ENCODE measurements around the gene NUDC.
A peak's percentile ranks its signal among the peaks of the same experiment; 100 is the strongest.

NUDC gene

DNA sequence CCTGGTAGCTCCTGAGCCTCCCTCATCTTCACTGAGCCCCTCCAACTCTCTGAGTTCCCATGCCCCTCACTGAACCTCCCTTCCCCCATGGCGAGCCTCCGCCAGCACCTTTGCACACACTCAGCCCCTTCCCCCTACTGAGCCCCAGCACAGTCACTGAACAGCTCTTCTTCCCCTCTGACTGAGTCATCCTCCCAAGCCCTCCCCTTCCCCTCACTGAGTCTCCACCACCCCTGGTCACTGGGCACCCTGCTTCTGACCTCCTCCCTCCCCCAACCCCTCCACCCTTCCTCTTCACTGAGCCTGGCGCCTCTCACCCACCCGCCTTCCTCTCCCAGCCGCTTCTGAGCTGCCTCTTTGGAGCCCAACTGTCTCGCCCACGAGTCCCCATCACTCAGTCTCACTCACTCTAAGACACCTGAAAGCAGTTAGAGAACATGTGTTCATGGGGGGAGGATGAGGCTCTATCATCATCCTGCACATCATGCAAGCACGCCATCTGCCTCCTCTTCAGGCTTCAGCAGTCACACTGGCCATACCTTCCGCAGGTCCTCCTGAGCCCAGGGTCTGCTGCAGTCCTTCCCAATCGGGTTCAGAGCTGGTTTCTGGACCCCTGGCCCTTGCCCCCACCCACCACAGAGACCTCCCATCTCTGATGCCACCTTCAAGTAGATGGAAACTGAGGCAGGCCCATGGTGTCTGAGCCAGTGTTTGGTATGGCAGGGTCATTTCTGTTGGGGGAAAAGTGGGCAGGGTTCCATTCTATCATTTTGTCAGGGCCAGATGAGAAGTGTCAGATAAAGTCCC lies 70.0 kb downstream of the NUDC start:
- TF ChIP-seq, protein P1, sequence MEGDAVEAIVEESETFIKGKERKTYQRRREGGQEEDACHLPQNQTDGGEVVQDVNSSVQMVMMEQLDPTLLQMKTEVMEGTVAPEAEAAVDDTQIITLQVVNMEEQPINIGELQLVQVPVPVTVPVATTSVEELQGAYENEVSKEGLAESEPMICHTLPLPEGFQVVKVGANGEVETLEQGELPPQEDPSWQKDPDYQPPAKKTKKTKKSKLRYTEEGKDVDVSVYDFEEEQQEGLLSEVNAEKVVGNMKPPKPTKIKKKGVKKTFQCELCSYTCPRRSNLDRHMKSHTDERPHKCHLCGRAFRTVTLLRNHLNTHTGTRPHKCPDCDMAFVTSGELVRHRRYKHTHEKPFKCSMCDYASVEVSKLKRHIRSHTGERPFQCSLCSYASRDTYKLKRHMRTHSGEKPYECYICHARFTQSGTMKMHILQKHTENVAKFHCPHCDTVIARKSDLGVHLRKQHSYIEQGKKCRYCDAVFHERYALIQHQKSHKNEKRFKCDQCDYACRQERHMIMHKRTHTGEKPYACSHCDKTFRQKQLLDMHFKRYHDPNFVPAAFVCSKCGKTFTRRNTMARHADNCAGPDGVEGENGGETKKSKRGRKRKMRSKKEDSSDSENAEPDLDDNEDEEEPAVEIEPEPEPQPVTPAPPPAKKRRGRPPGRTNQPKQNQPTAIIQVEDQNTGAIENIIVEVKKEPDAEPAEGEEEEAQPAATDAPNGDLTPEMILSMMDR (IDR thresholded peaks at IDR 0.05; ENCODE audit: control insufficient read depth, insufficient read depth, low read depth, low read length, missing control alignments), result no peak
- H3K4me3 ChIP-seq (ENCODE audit: control insufficient read depth, low read depth, low read length), result no peak overlapping the region
- DNase-seq (ENCODE audit: low read depth), result no peak

DNA sequence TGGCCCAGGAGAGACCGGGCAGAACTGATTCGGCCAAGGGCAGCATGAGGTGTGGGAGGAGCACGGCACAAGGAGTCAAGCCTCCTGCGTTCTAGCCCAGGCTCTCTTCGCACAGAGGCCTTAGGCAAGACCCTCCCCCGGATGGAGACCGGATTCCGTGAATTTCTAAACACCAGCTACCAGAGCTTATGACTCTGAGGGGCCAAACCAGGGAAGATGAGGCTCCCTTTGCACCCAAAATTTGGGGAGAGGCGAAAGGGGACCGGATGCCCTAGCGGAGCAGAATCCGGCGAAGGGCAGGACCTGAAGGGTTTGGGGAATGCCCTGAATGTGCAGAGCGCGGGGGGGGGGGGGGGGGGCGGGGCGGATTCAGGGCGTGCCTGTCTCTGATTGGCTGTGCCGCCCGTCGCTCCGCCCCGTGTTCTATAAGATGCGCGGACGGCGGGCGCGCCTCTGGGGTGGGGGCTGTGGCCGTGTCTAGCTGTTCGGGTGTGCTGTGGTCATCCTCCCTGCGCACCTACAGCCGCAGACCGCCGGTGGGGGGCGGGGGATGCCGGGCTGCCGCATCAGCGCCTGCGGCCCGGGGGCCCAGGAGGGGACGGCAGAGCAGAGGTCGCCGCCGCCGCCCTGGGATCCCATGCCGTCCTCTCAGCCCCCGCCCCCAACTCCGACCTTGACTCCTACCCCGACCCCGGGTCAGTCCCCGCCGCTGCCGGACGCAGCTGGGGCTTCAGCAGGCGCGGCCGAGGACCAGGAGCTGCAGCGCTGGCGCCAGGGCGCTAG lies 71.9 kb downstream of the NUDC start, which contains the start of gene TRNP1:
Gene TRNP1 (plus strand): TSS at position 456 of the 783 bp plus-strand sequence. CDS start 95 bp downstream, at position 551.
- peak within 1 kb of the TSS; percentile 92 for H3K4me3 ChIP-seq (ENCODE audit: control insufficient read depth, low read depth, low read length)
- DNase-seq (ENCODE audit: low read depth), result no peak
- TF ChIP-seq, protein P1 (IDR thresholded peaks at IDR 0.05; ENCODE audit: control insufficient read depth, insufficient read depth, low read depth, low read length, missing control alignments), result no peak

DNA sequence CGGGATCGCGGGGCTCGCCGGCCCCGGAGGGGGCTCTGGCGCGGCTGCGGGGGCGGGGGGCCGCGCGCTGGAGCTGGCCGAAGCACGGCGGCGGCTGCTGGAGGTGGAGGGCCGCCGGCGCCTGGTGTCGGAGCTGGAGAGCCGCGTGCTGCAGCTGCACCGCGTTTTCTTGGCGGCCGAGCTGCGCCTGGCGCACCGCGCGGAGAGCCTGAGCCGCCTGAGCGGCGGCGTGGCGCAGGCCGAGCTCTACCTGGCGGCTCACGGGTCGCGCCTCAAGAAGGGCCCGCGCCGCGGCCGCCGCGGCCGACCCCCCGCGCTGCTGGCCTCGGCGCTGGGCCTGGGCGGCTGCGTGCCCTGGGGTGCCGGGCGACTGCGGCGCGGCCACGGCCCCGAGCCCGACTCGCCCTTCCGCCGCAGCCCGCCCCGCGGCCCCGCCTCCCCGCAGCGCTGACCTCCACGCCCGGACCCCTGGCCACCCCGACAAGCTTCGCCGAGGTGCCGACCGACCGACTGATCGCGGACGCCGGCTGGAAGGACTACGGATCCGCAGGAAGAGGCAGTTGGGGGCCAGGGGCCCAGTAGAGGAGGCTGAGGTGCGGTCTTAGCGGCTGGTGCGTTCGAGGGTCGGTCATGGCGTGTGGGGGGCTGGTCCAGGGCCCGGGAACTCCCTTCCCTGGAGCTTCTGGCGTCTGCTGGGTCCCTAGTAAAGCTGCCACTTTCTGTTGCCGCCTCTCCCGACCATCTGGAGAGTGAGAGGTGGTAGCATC lies 72.7 kb downstream of the NUDC start:
- TF ChIP-seq, protein P1 (IDR thresholded peaks at IDR 0.05; ENCODE audit: control insufficient read depth, insufficient read depth, low read depth, low read length, missing control alignments), result no peak
- peak overlapping the region; percentile 92 for H3K4me3 ChIP-seq (ENCODE audit: control insufficient read depth, low read depth, low read length)

DNA sequence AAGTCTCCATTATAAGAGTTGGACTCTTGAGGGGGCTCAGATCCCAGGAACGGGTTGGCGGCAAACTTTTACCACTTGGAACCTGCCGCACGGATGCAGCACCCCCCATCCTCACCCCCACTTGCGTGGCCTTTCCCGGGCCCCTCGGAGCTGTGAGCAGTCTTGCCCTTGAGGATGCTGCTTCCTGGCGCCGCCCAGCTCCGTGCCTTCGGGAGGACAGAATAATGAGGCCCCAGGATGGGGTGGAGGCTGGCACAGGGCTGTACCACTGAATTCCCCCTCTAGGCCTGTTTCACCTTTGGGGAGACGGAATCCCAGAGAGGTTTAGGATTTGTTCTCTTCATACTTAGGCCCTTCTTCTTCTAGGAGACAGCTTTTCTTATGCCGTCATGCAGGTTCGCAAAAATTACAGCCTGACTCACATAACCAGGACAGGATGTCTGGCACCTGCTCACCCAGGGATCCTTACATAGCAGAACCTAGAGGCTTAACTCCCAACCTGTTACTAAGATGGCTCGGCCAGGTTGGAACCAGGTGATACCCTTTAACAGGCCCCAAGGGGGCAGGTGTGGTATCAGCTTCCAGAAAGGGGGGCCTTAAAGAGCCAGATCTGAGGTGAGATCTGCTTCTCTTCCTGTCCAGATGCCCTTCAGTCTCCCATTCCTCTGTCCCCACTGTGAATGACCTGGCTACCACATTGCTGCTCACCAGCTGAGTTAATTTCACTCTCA lies 73.4 kb downstream of the NUDC start:
- H3K4me3 ChIP-seq (ENCODE audit: control insufficient read depth, low read depth, low read length), result peak overlapping the region; percentile 92
- no peak for DNase-seq (ENCODE audit: low read depth)
- TF ChIP-seq, protein P1 (IDR thresholded peaks at IDR 0.05; ENCODE audit: control insufficient read depth, insufficient read depth, low read depth, low read length, missing control alignments), result no peak

More for the DNA sequence above, 72.7 kb downstream of the NUDC start:
- no peak for DNase-seq (ENCODE audit: low read depth)

DNA sequence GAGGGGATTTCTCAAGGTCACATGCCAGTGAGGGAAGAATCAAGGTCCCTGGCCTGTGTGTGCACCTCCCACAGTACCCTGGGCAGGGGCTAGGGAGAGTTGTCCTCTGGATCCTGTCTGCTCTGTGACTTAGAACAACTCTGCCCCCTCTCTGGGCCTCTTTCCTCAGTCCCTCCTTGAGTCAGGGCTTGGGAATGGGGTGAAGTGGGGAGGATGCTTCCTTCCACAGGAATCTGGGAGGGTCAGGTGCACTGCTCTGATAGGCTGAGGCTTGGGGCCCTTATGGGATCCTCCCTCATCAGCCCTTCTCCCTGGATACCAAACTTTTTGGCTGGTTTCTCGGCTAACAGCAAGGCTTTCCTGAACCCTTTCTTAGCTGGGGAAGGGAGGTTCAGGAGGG lies 74.5 kb downstream of the NUDC start:
- TF ChIP-seq, protein P1 (IDR thresholded peaks at IDR 0.05; ENCODE audit: control insufficient read depth, insufficient read depth, low read depth, low read length, missing control alignments), result no peak
- DNase-seq (ENCODE audit: low read depth), result no peak
- peak overlapping the region; percentile 92 for H3K4me3 ChIP-seq (ENCODE audit: control insufficient read depth, low read depth, low read length)

All from AG09309 (cell line).